WTC11 (cell line): ENCODE results near the gene NPIPB12. TPM values are rescaled to one million over a fixed set of nuclear protein-coding genes. Genes with fewer than 3 reads are reported as not detected.
"Not testable (repeated sequence)": the region's sequence is repeated elsewhere in the genome, so short reads cannot be mapped to it uniquely, and the experiment has no call there.

Experiments
- ATAC-seq: fragments of 200-7000 bp; cut with Tn5 transposase; 2 replicates; pipeline ENCODE4 v1.10.0; 2021; ENCODE audit warnings: mild to moderate bottlenecking, moderate library complexity
- Bru-seq: library from RNA; stranded (reverse); fragments of 400-500 nt; gene quantifications from one replicate; lab custom pipeline; 2021; lab: Mats Ljungman, UMichigan
- CTCF ChIA-PET: fragments of 300-600 bp; sonication (Branson Sonifier 250); formaldehyde crosslinking; loops from one replicate; lab custom pipeline; 2021; ENCODE audit warnings: antibody characterized with exemption; lab: Charles Lee
- POLR2A ChIA-PET: fragments of 350-600 bp; sonication (Branson Sonifier 250); formaldehyde crosslinking; loops from one replicate; lab custom pipeline; 2021; ENCODE audit warnings: antibody characterized with exemption; lab: Charles Lee
- DNase-seq: peaks from one replicate; pipeline ENCODE4 v3.0.0; 2021; ENCODE audit warnings: low spot score
- H3K27ac Mint-ChIP-seq: 2 replicates; pipeline ENCODE4 v1.8.0; 2021; ENCODE audit warnings: mixed read lengths
- H3K27me3 Mint-ChIP-seq: 2 replicates; pipeline ENCODE4 v1.8.0; 2021; ENCODE audit warnings: low read depth, mild to moderate bottlenecking, moderate library complexity, mixed read lengths
- H3K36me3 Mint-ChIP-seq: 2 replicates; pipeline ENCODE4 v1.8.0; 2021; ENCODE audit warnings: mixed read lengths
- H3K4me1 Mint-ChIP-seq: 2 replicates; pipeline ENCODE4 v1.8.0; 2022; ENCODE audit warnings: mixed read lengths
- H3K4me3 Mint-ChIP-seq: 2 replicates; pipeline ENCODE4 v1.8.0; 2021; ENCODE audit warnings: mild to moderate bottlenecking, moderate library complexity, mixed read lengths
- H3K9me3 Mint-ChIP-seq: 2 replicates; pipeline ENCODE4 v1.8.0; 2021; ENCODE audit warnings: mixed read lengths
- long read RNA-seq, 3 experiments: library from RNA in 1 of 3; library from capped mRNA in 1 of 3; library from polyadenylated mRNA in 1 of 3; unstranded in 2 of 3; stranded (forward) in 1 of 3; transcript quantifications; one replicate each; pipeline ENCODE4 v2.0.0, GENCODE V29; 2021
- total RNA-seq: library from RNA; stranded (reverse); gene quantifications from 3 replicates; pipeline ENCODE4 v1.2.3, GENCODE V29; 2021

NPIPB12 gene
- total RNA-seq (33.2 to 53.0 TPM (median 49.0 TPM) in 3 replicates), Bru-seq, nascent RNA (percentile 39 among the genes with signal in this experiment)
- long read RNA-seq, experiment 1, partial matches to known transcripts: 0 of 4 reads
- long read RNA-seq, experiment 1, other reads (novel, unspliced or antisense): 4 of 4 reads
- long read RNA-seq, experiment 2, partial matches to known transcripts: 0 of 6 reads
- long read RNA-seq, experiment 2, other reads (novel, unspliced or antisense): 6 of 6 reads
- long read RNA-seq, experiment 3: 0 reads

GRCh38 chr16:29506308-29506707 lies at the start of gene NPIPB12:
NPIPB12 (minus strand) TSS chr16:29506408.
- POLR2A ChIA-PET, H3K27ac Mint-ChIP-seq: not testable (repeated sequence)

GRCh38 chr16:29521520-29521919 lies 15.3 kb upstream of the NPIPB12 start:
- H3K36me3 Mint-ChIP-seq, CTCF ChIA-PET, H3K27ac Mint-ChIP-seq, DNase-seq, H3K4me1 Mint-ChIP-seq, ATAC-seq, H3K27me3 Mint-ChIP-seq, POLR2A ChIA-PET, H3K9me3 Mint-ChIP-seq, H3K4me3 Mint-ChIP-seq: not testable (repeated sequence)

More at GRCh38 chr16:29506308-29506707, at the start of gene NPIPB12:
- H3K36me3 Mint-ChIP-seq, H3K4me3 Mint-ChIP-seq, H3K4me1 Mint-ChIP-seq, ATAC-seq, H3K9me3 Mint-ChIP-seq, CTCF ChIA-PET, DNase-seq, H3K27me3 Mint-ChIP-seq: not testable (repeated sequence)

DNA sequence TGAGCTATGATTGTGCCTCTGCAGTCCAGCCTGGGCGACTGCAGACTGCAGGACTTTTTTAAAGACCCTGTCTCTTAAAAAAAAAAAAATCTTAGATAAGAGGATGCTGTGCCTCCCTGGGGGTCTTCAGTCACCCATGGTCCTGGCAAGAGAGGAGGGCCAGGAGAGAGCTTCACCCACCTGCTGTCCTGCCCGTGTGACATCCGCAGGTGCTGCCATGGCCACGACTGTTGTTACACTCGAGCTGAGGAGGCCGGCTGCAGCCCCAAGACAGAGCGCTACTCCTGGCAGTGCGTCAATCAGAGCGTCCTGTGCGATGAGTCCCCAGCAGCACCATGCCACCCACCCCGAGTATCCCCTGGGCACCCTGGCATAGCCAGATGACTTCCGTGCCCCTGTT lies 23.9 kb downstream of the NPIPB12 start:
- H3K4me1 Mint-ChIP-seq, ATAC-seq, H3K36me3 Mint-ChIP-seq, POLR2A ChIA-PET, H3K27ac Mint-ChIP-seq, H3K4me3 Mint-ChIP-seq, H3K27me3 Mint-ChIP-seq, H3K9me3 Mint-ChIP-seq, CTCF ChIA-PET: not testable (repeated sequence)
- DNase-seq: peak; percentile 11

- ATAC-seq, DNase-seq, H3K27ac Mint-ChIP-seq, H3K27me3 Mint-ChIP-seq, H3K4me1 Mint-ChIP-seq, H3K9me3 Mint-ChIP-seq, CTCF ChIA-PET, POLR2A ChIA-PET, H3K4me3 Mint-ChIP-seq, H3K36me3 Mint-ChIP-seq: not testable (repeated sequence)
These were observed 34.1 kb downstream of the NPIPB12 start for GRCh38 chr16:29472065-29472464.

- CTCF ChIA-PET, H3K27me3 Mint-ChIP-seq, H3K9me3 Mint-ChIP-seq, H3K36me3 Mint-ChIP-seq, H3K27ac Mint-ChIP-seq, H3K4me1 Mint-ChIP-seq, H3K4me3 Mint-ChIP-seq, POLR2A ChIA-PET: not testable (repeated sequence)
- DNase-seq (peak; percentile 12), ATAC-seq (peak; percentile 3; the same call in 1 of the 2 replicates)
These were observed 36.5 kb downstream of the NPIPB12 start for GRCh38 chr16:29469660-29470059.

- DNase-seq, H3K27me3 Mint-ChIP-seq, H3K4me3 Mint-ChIP-seq, H3K9me3 Mint-ChIP-seq, CTCF ChIA-PET, POLR2A ChIA-PET, H3K4me1 Mint-ChIP-seq, H3K27ac Mint-ChIP-seq, H3K36me3 Mint-ChIP-seq: not testable (repeated sequence)
- ATAC-seq: peak; percentile 80
These were observed 38.4 kb downstream of the NPIPB12 start for GRCh38 chr16:29467654-29468366.

- H3K27ac Mint-ChIP-seq, ATAC-seq, DNase-seq, H3K9me3 Mint-ChIP-seq, CTCF ChIA-PET, POLR2A ChIA-PET, H3K4me3 Mint-ChIP-seq, H3K27me3 Mint-ChIP-seq, H3K36me3 Mint-ChIP-seq, H3K4me1 Mint-ChIP-seq: not testable (repeated sequence)
These were observed 39.3 kb downstream of the NPIPB12 start for GRCh38 chr16:29466904-29467303.

DNA sequence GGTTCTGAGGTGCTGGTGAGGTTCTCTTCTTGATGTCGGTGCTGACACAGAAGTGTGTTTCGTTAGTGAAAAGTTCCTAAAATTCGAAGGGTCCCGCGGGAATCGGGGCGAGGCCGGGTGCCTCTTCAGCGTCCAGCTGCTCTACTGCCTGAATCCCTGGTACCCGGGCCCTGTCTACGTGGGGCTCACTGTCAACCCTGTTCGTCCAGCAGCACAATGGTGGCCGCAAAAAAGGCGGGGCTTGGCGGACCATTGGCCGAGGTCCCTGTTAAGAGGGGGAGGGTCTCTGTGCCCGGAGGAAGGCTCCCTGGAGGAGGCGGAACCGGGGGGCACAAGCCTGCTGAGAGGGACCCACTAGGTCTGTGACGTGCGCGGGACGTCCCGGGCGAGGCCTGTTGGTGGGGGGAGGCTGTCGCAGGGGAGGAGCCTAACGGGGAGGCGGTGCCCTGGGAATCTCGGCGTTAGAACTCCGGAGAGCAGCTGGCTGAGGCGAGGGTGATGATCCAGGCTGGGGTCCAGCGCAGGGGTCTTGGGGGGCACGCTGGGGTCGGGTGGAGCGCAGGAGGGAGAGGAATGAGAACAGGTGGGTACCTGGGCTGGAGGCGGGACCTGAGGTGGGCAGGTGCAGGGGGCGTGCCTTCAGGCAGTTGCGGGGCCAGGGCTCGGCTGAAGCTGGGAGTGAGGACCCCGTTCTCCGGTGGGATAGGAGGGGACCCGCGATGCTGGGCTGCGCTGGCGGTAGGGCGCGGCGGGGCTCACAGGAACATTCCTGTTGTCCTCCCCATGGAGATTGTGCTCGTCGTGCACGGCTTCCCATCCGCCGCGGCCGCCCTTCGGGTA lies 40.0 kb downstream of the NPIPB12 start:
- H3K27me3 Mint-ChIP-seq, CTCF ChIA-PET, H3K9me3 Mint-ChIP-seq, H3K4me3 Mint-ChIP-seq, DNase-seq, H3K36me3 Mint-ChIP-seq, H3K4me1 Mint-ChIP-seq, POLR2A ChIA-PET, H3K27ac Mint-ChIP-seq: not testable (repeated sequence)
- ATAC-seq: peak; percentile 57

GRCh38 chr16:29460647-29461030 lies 45.6 kb downstream of the NPIPB12 start:
- CTCF ChIA-PET, H3K27me3 Mint-ChIP-seq, H3K36me3 Mint-ChIP-seq, H3K27ac Mint-ChIP-seq, ATAC-seq, H3K4me1 Mint-ChIP-seq, POLR2A ChIA-PET, H3K9me3 Mint-ChIP-seq, H3K4me3 Mint-ChIP-seq, DNase-seq: not testable (repeated sequence)

DNA sequence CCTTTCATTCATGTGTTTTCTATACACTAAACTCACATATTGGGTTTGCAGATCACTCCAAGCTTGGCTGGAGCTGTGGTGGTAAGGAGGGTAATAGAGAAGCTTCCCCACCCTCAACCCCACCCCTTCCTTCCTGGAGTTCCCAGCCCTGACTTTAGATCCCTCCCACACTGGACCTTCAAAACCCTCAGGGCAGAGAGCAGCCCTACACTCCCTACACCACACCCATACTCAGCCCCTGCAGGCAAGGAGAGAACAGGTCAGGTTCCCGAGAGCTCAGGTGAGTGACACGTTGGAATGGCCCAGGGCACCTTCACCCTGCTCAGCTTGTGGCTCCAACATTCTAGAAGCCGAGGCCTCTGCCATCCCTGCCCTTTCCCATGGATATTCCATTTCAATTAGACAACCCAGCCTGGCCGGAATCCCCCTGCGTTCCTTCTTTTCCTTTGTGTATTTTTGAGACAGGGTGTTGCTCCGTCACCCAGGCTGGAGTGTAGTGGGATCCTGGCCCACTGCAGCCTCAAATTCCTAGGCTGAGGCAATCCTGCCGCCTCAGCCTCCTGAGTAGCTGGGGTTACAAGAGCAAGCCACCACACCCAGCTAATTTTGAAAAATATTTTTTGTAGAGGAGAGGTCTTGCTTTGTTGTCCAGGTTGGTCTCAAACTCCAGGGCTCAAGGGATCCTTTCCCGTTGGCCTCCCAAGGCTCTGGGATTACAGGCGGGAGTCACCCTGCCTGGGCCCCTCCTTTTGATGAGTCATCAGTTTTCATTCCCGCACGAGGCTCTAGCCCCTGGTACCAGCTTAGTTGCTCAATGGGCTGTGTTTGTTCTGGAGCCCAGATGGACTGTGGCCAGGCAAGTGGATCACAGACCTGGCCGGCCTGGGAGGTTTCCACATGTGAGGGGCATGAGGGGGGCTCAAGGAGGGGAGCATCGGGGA lies 46.2 kb downstream of the NPIPB12 start, which contains the start of gene SULT1A4:
Gene SULT1A4, plus strand, starts transcription at position 208 of the 941 bp plus-strand sequence. CDS start 1,473 bp downstream, outside the sequence.
- H3K27me3 Mint-ChIP-seq, H3K4me3 Mint-ChIP-seq, CTCF ChIA-PET, POLR2A ChIA-PET, H3K4me1 Mint-ChIP-seq, H3K36me3 Mint-ChIP-seq, H3K27ac Mint-ChIP-seq, DNase-seq, H3K9me3 Mint-ChIP-seq: not testable (repeated sequence)
- peak; percentile 60 for ATAC-seq

DNA sequence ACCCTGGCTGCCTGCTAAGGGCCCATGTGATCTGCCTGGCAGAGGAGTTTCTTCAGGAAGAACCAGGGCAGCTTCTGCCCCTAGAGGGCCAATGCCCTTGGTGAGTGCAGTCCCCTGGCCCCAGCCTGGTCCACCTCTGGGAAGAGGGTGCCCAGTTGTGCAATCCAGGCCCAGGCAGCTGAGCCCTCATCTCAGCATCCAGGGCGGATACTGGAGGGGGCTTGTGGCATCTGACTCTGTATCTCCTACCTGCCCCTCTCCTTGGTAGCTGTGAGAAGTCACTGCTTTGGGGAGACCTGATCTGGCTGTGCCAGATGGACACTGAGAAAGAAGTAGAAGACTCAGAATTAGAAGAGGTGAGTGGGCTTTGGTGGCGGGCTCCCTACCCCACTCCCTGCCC lies 48.5 kb downstream of the NPIPB12 start:
- POLR2A ChIA-PET, H3K27ac Mint-ChIP-seq, DNase-seq, H3K4me1 Mint-ChIP-seq, CTCF ChIA-PET, H3K36me3 Mint-ChIP-seq, H3K9me3 Mint-ChIP-seq, ATAC-seq, H3K4me3 Mint-ChIP-seq, H3K27me3 Mint-ChIP-seq: not testable (repeated sequence)
